Nephron progenitor cell (in vitro differentiated cells): ENCODE results near the gene SOAT1.

ENCODE experiments used
- DNase-seq: peaks from one replicate; pipeline ENCODE4 v3.0.0; 2021
- H3K27ac Mint-ChIP-seq: 2 replicates; pipeline ENCODE4 v1.8.0; 2021; ENCODE audit warnings: mild to moderate bottlenecking, moderate library complexity, mixed read lengths
- H3K27me3 Mint-ChIP-seq: 2 replicates; pipeline ENCODE4 v1.8.0; 2021; ENCODE audit warnings: mild to moderate bottlenecking, low read depth, mixed read lengths; ENCODE audit not compliant: poor library complexity
- H3K36me3 Mint-ChIP-seq: 2 replicates; pipeline ENCODE4 v1.8.0; 2021; ENCODE audit warnings: low read depth, mixed read lengths
- H3K4me1 Mint-ChIP-seq: 2 replicates; pipeline ENCODE4 v1.8.0; 2021; ENCODE audit warnings: mixed read lengths
- H3K4me3 Mint-ChIP-seq: 2 replicates; pipeline ENCODE4 v1.8.0; 2021; ENCODE audit warnings: mild to moderate bottlenecking, moderate library complexity, mixed read lengths
- H3K9me3 Mint-ChIP-seq: 2 replicates; pipeline ENCODE4 v1.8.0; 2021; ENCODE audit warnings: mild to moderate bottlenecking, moderate library complexity, mixed read lengths
- CTCF ChIP-seq: fragments of 200-600 bp; sonication (generic); IDR thresholded peaks from 2 replicates; pipeline ENCODE4 v1.5.0; 2021; ENCODE audit warnings: antibody characterized with exemption

The SOAT1 gene

GRCh38 chr1:179283992-179284391, 9.6 kb upstream of the SOAT1 start:
- peaks cover 6% of the 10 kb centered on the region for H3K27me3 Mint-ChIP-seq
- TF ChIP-seq CTCF = no peak
- DNase-seq = no peak
- H3K4me1 Mint-ChIP-seq = peaks cover 2% of the 10 kb centered on the region
- H3K36me3 Mint-ChIP-seq = peaks cover 5% of the 10 kb centered on the region
- H3K4me3 Mint-ChIP-seq = no peak overlapping the region
- H3K27ac Mint-ChIP-seq = no peak overlapping the region
- peaks cover 12% of the 10 kb centered on the region for H3K9me3 Mint-ChIP-seq

DNA sequence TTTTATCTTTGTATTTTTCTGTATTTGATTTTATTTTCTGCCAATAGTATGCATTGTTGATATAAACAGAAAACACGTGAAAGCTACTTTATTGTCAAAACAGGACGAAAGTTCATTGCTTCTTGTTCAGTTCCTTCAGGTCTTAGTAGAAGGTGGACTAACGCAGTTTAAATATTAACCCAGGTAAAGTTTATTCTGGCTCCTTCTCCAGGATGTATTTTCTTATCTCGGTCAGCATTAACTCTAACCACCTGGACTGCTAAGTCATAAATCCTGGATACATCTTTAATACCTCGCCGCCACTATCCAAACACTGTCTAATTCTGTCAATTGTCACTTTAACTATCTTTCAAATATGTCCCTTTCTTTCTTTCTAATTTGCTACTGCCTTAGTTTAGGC, 5.7 kb upstream of the SOAT1 start:
- Mint-ChIP-seq H3K9me3 (no peaks in the 10 kb centered on the region), H3K4me3 (no peak overlapping the region), H3K27ac (no peak overlapping the region), H3K36me3 (no peaks in the 10 kb centered on the region), H3K4me1 (peaks cover 6% of the 10 kb centered on the region), H3K27me3 (peaks cover 9% of the 10 kb centered on the region)
- no peak for TF ChIP-seq CTCF
- DNase-seq = no peak

DNA sequence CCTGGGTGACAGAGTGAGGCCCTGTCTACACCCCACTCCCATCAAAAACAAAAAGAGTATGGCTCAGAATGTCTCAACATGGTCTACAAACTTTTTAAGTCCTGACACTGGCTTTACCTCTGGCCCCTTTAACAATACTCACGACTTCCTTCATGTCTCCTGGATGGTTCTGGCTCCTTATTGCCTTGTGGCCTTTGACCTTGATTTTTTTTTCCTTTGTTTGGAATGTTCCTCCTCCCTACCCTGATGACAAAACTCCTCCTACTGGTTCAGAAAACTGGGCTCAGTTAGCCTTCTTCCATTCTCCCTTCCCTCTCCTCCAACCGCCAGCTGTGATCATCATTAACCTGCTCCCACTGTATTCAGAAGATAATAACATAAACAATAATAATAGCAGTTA, 4.6 kb upstream of the SOAT1 start:
- Mint-ChIP-seq H3K27me3 (peaks cover 9% of the 10 kb centered on the region), H3K4me1 (peaks cover 12% of the 10 kb centered on the region), H3K27ac (no peak overlapping the region), H3K4me3 (no peak overlapping the region), H3K36me3 (no peaks in the 10 kb centered on the region), H3K9me3 (no peaks in the 10 kb centered on the region)
- no peak for DNase-seq
- no peak for TF ChIP-seq CTCF

GRCh38 chr1:179295164-179295755, 1.7 kb downstream of the SOAT1 start:
- Mint-ChIP-seq H3K27ac (no peak overlapping the region), H3K4me3 (peak overlapping the region; percentile 90), H3K36me3 (peaks cover 32% of the 10 kb centered on the region), H3K9me3 (no peaks in the 10 kb centered on the region), H3K4me1 (peaks cover 29% of the 10 kb centered on the region), H3K27me3 (peaks cover 10% of the 10 kb centered on the region)
- TF ChIP-seq CTCF = no peak
- DNase-seq = no peak

DNA sequence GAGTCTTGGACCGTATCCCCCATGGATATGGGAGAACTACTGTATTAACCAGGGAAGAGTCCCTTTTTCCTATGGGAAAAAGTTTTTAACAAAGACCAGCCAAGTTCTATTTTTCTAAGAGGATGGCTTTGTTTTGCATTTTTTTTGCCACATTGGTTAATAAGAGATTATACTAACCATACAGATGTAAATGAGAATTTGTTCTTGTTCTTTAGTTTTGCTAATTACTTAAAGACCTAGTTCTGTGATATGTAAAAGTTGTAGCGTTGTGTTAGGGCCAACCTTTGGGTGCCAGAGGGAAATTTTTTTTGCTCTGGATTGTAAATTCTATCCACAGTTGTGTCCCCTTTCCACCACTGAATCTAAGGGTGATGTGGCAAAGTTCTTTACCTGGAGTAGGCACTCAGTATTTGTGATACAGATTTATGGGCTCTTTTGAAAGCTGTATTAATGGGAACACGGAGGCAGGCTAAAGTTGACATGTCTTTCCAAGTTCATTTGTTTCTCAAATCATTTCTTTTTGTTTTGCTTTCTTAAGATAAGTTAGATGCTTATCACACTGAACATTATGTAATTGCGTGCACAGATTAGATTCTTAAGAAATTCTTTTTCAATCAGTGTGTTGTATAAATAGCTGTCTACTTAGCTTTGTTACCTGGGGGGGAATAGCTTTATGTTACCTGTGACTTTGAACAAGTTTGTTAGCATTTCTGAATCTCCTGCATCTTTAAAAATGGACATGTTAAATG, 2.9 kb downstream of the SOAT1 start:
- H3K27me3 Mint-ChIP-seq = peaks cover 7% of the 10 kb centered on the region
- H3K9me3 Mint-ChIP-seq = no peaks in the 10 kb centered on the region
- H3K27ac Mint-ChIP-seq = no peak overlapping the region
- no peak for DNase-seq
- peaks cover 29% of the 10 kb centered on the region for H3K4me1 Mint-ChIP-seq
- TF ChIP-seq CTCF = no peak
- peaks cover 38% of the 10 kb centered on the region for H3K36me3 Mint-ChIP-seq
- no peak overlapping the region for H3K4me3 Mint-ChIP-seq

GRCh38 chr1:179297105-179297378, 3.4 kb downstream of the SOAT1 start:
- no peak overlapping the region for H3K27ac Mint-ChIP-seq

More at GRCh38 chr1:179297105-179297378, 3.4 kb downstream of the SOAT1 start:
- no peak for TF ChIP-seq CTCF
- H3K27me3 Mint-ChIP-seq = peaks cover 7% of the 10 kb centered on the region
- DNase-seq = no peak
- H3K4me3 Mint-ChIP-seq = no peak overlapping the region
- H3K4me1 Mint-ChIP-seq = peaks cover 29% of the 10 kb centered on the region
- H3K9me3 Mint-ChIP-seq = no peaks in the 10 kb centered on the region
- H3K36me3 Mint-ChIP-seq = peaks cover 43% of the 10 kb centered on the region
